HCT116 (cell line): ENCODE data around the gene SLC4A4. TPM values are rescaled to one million over a fixed set of nuclear protein-coding genes. Genes with fewer than 3 reads are reported as not detected.

Experiments used
- ATAC-seq: fragments of 200-7000 bp; cut with Tn5 transposase; 2 replicates; pipeline ENCODE4 v1.9.1; 2020; ENCODE audit warnings: mild to moderate bottlenecking, moderate library complexity
- BruUV-seq: library from RNA; stranded (reverse); fragments of 400-500 nt; replicated peaks from 2 replicates; lab custom pipeline; 2021; lab: Mats Ljungman, UMichigan
- CTCF ChIA-PET: fragments of 300-600 bp; sonication (Branson Sonifier 250); formaldehyde crosslinking; loops from one replicate; lab custom pipeline; 2021; ENCODE audit warnings: antibody characterized with exemption; lab: Charles Lee
- POLR2A ChIA-PET: fragments of 300-600, 350-600 bp; sonication (Branson Sonifier 250); formaldehyde crosslinking; loops from one replicate; lab custom pipeline; 2021; ENCODE audit warnings: antibody characterized with exemption; lab: Charles Lee
- RAD21 ChIA-PET, 2 experiments: fragments of 300-600 bp; sonication (Branson Sonifier 250); formaldehyde crosslinking; loops; one replicate each; lab custom pipeline; 2023; ENCODE audit warnings: low total read pairs in 2 of 2; ENCODE audit not compliant: uncharacterized antibody in 2 of 2, unreplicated experiment in 2 of 2, low non-redundant PET in 1 of 2; lab: Charles Lee
- DNase-seq: peaks from one replicate; pipeline ENCODE4 v3.0.0-alpha.2; 2010; ENCODE audit warnings: low read depth, low spot score
- H2AFZ ChIP-seq: fragments of 200-600 bp; shearing (Covaris generic), sonication (generic); 2 replicates; pipeline ENCODE4 v1.6.1; 2017; ENCODE audit warnings: low read depth, mixed run types, mixed read lengths, antibody characterized with exemption, low read length; ENCODE audit not compliant: poor library complexity, severe bottlenecking
- H3K27ac ChIP-seq: 2 replicates; pipeline ENCODE4 v1.5.1; 2012; ENCODE audit warnings: low read depth, low read length
- H3K27me3 ChIP-seq: fragments of 200-600 bp; sonication (generic); 2 replicates; pipeline ENCODE4 v1.6.1; 2016; ENCODE audit warnings: mixed run types, low read length, mixed read lengths; ENCODE audit not compliant: insufficient read depth
- H3K36me3 ChIP-seq, 2 experiments: fragments of 200-500 bp in 1 of 2; fragments of 200-600 bp in 1 of 2; sonication (Bioruptor generic) in 1 of 2; sonication (generic) in 1 of 2; 2 replicates each; pipeline versions ENCODE4 v1.5.1 to v1.6.1; 2014 to 2016; ENCODE audit warnings: low read length in 2 of 2, inconsistent platforms in 1 of 2, mixed read lengths in 1 of 2, mixed run types in 1 of 2; ENCODE audit not compliant: insufficient read depth in 2 of 2, control insufficient read depth in 1 of 2
- H3K4me1 ChIP-seq, 2 experiments: fragments of 200-600 bp in 1 of 2; sonication (generic) in 1 of 2; 2 replicates each; pipeline versions ENCODE4 v1.5.1 to v1.6.1; 2012 to 2017; ENCODE audit warnings: low read length in 2 of 2, inconsistent platforms in 1 of 2, mild to moderate bottlenecking in 1 of 2, mixed read lengths in 1 of 2, mixed run types in 1 of 2, moderate library complexity in 1 of 2; ENCODE audit not compliant: insufficient read depth in 2 of 2, control insufficient read depth in 1 of 2
- H3K4me2 ChIP-seq: fragments of 200-600 bp; sonication (generic); 2 replicates; pipeline ENCODE4 v1.6.1; 2017; ENCODE audit warnings: mixed run types, low read length, mixed read lengths
- H3K4me3 ChIP-seq, 2 experiments: fragments of 200-600 bp in 1 of 2; sonication (generic) in 1 of 2; replicated peaks in 1 of 2; 2 replicates each; pipeline ENCODE4 v1.5.1; 2011 to 2016; ENCODE audit warnings: low read length in 2 of 2, control low read depth in 1 of 2, low read depth in 1 of 2, mild to moderate bottlenecking in 1 of 2, mixed read lengths in 1 of 2, mixed run types in 1 of 2
- H3K79me2 ChIP-seq: fragments of 200-600 bp; sonication (generic); 2 replicates; pipeline ENCODE4 v1.6.1; 2017; ENCODE audit warnings: mild to moderate bottlenecking, mixed run types, low read length, moderate library complexity, mixed read lengths; ENCODE audit not compliant: insufficient read depth
- H3K9ac ChIP-seq: fragments of 200-600 bp; sonication (generic); 2 replicates; pipeline ENCODE4 v1.6.1; 2016; ENCODE audit warnings: low read length, mixed read lengths
- H3K9me2 ChIP-seq: fragments of 200-600 bp; sonication (generic), shearing (Covaris generic); 2 replicates; pipeline ENCODE4 v1.6.1; 2017; ENCODE audit warnings: mixed run types, mild to moderate bottlenecking, moderate library complexity; ENCODE audit not compliant: insufficient read depth
- H3K9me3 ChIP-seq, 2 experiments: fragments of 200-500 bp in 1 of 2; fragments of 200-600 bp in 1 of 2; sonication (Bioruptor generic) in 1 of 2; sonication (generic) in 1 of 2; 2 replicates each; pipeline ENCODE4 v1.6.1; 2014 to 2017; ENCODE audit warnings: low read length in 2 of 2, mixed read lengths in 2 of 2, inconsistent platforms in 1 of 2, low read depth in 1 of 2, mild to moderate bottlenecking in 1 of 2, mixed run types in 1 of 2, moderate library complexity in 1 of 2; ENCODE audit not compliant: control insufficient read depth in 1 of 2, insufficient read depth in 1 of 2
- H4K20me1 ChIP-seq: fragments of 200-600 bp; sonication (generic), shearing (Covaris generic); 2 replicates; pipeline ENCODE4 v1.6.1; 2017; ENCODE audit warnings: mixed run types, mild to moderate bottlenecking, moderate library complexity; ENCODE audit not compliant: insufficient read depth
- CEBPB ChIP-seq: IDR thresholded peaks from 2 replicates; pipeline ENCODE4 v1.6.1; 2012; ENCODE audit warnings: low read depth
- ELF1 ChIP-seq: IDR thresholded peaks from 2 replicates; pipeline ENCODE4 v1.6.1; 2012; ENCODE audit warnings: low read depth, borderline replicate concordance
- EZH2 ChIP-seq: fragments of 200-600 bp; sonication (generic); IDR thresholded peaks from 2 replicates; pipeline ENCODE4 v1.6.1; 2017; ENCODE audit warnings: antibody characterized with exemption, mixed run types
- JUND ChIP-seq: IDR thresholded peaks from 2 replicates; pipeline ENCODE4 v1.6.1; 2012
- POLR2A ChIP-seq: IDR thresholded peaks from 2 replicates; pipeline ENCODE4 v1.7.0; 2011; ENCODE audit warnings: borderline replicate concordance; ENCODE audit not compliant: insufficient read depth, insufficient read length; ENCODE audit errors: extremely low read depth
- POLR2AphosphoS5 ChIP-seq: IDR thresholded peaks from 2 replicates; pipeline ENCODE4 v1.6.1; 2011; ENCODE audit warnings: mild to moderate bottlenecking, low read depth, low read length, moderate library complexity
- RAD21 ChIP-seq: IDR thresholded peaks from 2 replicates; pipeline ENCODE4 v1.6.1; 2012; ENCODE audit warnings: low read depth, mild to moderate bottlenecking
- SP1 ChIP-seq: IDR thresholded peaks from 2 replicates; pipeline ENCODE4 v1.6.1; 2012; ENCODE audit warnings: low read depth
- TCF7L2 ChIP-seq: IDR thresholded peaks from 2 replicates; pipeline ENCODE4 v1.7.0; 2011; ENCODE audit warnings: borderline replicate concordance, inconsistent platforms; ENCODE audit not compliant: insufficient read depth, insufficient read length; ENCODE audit errors: extremely low read depth
- ZFX ChIP-seq: fragments of 450-650 bp; IDR thresholded peaks from 2 replicates; pipeline ENCODE4 v1.6.1; 2017
- ZNF274 ChIP-seq: fragments of 200-500 bp; sonication (Bioruptor generic); IDR thresholded peaks from 2 replicates; pipeline ENCODE4 v1.6.1; 2014; ENCODE audit warnings: mild to moderate bottlenecking, low read depth, low read length, inconsistent platforms
- intact Hi-C: fragments of 100-400 bp; cut with micrococcal nuclease; formaldehyde crosslinking; loops from 2 replicates; pipeline ENCODE4 v1.10.0; 2022
- total RNA-seq: library from RNA; stranded (reverse); gene quantifications from one replicate; pipeline ENCODE4 v1.2.1, GENCODE V29; 2021; ENCODE audit not compliant: unreplicated experiment
- TF ChIP-seq, protein P1 (sequence below): IDR thresholded peaks from 2 replicates; pipeline ENCODE4 v1.6.1; 2011; ENCODE audit warnings: mild to moderate bottlenecking, low read length, moderate library complexity; ENCODE audit not compliant: insufficient replicate concordance; ENCODE audit errors: extremely low read depth
- TF ChIP-seq, protein P2 (sequence below): IDR thresholded peaks from 2 replicates; pipeline ENCODE4 v1.6.1; 2012
- TF ChIP-seq, protein P3 (sequence below): IDR thresholded peaks from 2 replicates; pipeline ENCODE4 v1.6.1; 2012
- TF ChIP-seq, protein P4 (sequence below): IDR thresholded peaks from 2 replicates; pipeline ENCODE4 v1.6.1; 2012; ENCODE audit warnings: low read depth

SLC4A4 gene
- total RNA-seq, 1 experiment from 2014 or later, result 0.30 TPM

DNA sequence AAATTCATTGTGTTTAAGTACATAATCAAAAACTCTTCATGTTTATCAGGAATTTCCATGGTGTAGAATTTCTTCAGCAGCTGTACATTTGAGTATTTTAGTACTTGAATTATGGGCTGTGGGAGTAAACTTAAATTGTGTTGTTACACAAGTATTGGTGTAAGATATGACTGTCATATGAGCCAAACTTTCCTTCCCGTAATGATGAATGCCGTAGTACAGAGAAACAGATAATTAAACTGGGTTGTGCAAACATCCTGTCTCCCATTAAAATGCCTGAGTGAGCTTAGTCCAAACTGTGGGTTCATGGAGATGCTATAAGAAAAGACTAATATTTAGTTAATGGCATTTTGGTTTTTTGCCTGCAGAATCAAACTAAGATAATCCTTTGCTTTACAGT, 159.2 kb downstream of the SLC4A4 start:
- ChIA-PET POLR2A (no interaction called here), CTCF (no interaction called here), RAD21 (no interaction called here)
- Histone ChIP-seq H3K27ac (no peak overlapping the region), H3K9me3 (no peaks in the 10 kb centered on the region), H3K9me2 (no peaks in the 10 kb centered on the region), H4K20me1 (no peaks in the 10 kb centered on the region), H3K4me3 (no peak overlapping the region), H3K4me1 (no peaks in the 10 kb centered on the region), H2AFZ (no peak overlapping the region), H3K36me3 (no peaks in the 10 kb centered on the region), H3K79me2 (no peaks in the 10 kb centered on the region), H3K9ac (no peak overlapping the region), H3K4me2 (no peak overlapping the region), H3K27me3 (no peaks in the 10 kb centered on the region)
- no peak for DNase-seq
- no TSS peak for BruUV-seq
- no peak for ATAC-seq
- intact Hi-C loops, result no loop called here
- TF ChIP-seq EZH2, result no peak
- TF ChIP-seq POLR2A, result no peak
- TF ChIP-seq, protein P1, sequence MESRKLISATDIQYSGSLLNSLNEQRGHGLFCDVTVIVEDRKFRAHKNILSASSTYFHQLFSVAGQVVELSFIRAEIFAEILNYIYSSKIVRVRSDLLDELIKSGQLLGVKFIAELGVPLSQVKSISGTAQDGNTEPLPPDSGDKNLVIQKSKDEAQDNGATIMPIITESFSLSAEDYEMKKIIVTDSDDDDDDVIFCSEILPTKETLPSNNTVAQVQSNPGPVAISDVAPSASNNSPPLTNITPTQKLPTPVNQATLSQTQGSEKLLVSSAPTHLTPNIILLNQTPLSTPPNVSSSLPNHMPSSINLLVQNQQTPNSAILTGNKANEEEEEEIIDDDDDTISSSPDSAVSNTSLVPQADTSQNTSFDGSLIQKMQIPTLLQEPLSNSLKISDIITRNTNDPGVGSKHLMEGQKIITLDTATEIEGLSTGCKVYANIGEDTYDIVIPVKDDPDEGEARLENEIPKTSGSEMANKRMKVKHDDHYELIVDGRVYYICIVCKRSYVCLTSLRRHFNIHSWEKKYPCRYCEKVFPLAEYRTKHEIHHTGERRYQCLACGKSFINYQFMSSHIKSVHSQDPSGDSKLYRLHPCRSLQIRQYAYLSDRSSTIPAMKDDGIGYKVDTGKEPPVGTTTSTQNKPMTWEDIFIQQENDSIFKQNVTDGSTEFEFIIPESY, result no peak
- TF ChIP-seq CEBPB, result no peak
- TF ChIP-seq SP1, result no peak
- TF ChIP-seq ZNF274, result no peak
- TF ChIP-seq, protein P2, sequence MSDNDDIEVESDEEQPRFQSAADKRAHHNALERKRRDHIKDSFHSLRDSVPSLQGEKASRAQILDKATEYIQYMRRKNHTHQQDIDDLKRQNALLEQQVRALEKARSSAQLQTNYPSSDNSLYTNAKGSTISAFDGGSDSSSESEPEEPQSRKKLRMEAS, result no peak
- no peak for TF ChIP-seq RAD21
- TF ChIP-seq POLR2AphosphoS5, result no peak
- TF ChIP-seq, protein P3, sequence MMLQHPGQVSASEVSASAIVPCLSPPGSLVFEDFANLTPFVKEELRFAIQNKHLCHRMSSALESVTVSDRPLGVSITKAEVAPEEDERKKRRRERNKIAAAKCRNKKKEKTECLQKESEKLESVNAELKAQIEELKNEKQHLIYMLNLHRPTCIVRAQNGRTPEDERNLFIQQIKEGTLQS, result no peak
- TF ChIP-seq JUND, result no peak
- no peak for TF ChIP-seq TCF7L2
- no peak for TF ChIP-seq ZFX
- TF ChIP-seq ELF1, result no peak
- TF ChIP-seq, protein P4, sequence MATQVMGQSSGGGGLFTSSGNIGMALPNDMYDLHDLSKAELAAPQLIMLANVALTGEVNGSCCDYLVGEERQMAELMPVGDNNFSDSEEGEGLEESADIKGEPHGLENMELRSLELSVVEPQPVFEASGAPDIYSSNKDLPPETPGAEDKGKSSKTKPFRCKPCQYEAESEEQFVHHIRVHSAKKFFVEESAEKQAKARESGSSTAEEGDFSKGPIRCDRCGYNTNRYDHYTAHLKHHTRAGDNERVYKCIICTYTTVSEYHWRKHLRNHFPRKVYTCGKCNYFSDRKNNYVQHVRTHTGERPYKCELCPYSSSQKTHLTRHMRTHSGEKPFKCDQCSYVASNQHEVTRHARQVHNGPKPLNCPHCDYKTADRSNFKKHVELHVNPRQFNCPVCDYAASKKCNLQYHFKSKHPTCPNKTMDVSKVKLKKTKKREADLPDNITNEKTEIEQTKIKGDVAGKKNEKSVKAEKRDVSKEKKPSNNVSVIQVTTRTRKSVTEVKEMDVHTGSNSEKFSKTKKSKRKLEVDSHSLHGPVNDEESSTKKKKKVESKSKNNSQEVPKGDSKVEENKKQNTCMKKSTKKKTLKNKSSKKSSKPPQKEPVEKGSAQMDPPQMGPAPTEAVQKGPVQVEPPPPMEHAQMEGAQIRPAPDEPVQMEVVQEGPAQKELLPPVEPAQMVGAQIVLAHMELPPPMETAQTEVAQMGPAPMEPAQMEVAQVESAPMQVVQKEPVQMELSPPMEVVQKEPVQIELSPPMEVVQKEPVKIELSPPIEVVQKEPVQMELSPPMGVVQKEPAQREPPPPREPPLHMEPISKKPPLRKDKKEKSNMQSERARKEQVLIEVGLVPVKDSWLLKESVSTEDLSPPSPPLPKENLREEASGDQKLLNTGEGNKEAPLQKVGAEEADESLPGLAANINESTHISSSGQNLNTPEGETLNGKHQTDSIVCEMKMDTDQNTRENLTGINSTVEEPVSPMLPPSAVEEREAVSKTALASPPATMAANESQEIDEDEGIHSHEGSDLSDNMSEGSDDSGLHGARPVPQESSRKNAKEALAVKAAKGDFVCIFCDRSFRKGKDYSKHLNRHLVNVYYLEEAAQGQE, result no peak
